Neural progenitor cell (in vitro differentiated cells): ENCODE results near the gene TUBB. TPM values are rescaled to one million over a fixed set of nuclear protein-coding genes. Genes with fewer than 3 reads are reported as not detected.

ENCODE experiments used
- DNase-seq: peaks from one replicate; pipeline ENCODE4 v3.0.0-alpha.2; 2016; ENCODE audit warnings: low spot score
- H2AFZ ChIP-seq: fragments of 200-600 bp; sonication (generic); replicated peaks from 2 replicates; pipeline ENCODE4 v1.6.1; 2016; ENCODE audit warnings: antibody characterized with exemption
- H3F3A ChIP-seq: fragments of 200-600 bp; sonication (generic); 2 replicates; pipeline ENCODE4 v1.6.1; 2016; ENCODE audit warnings: antibody characterized with exemption, low read depth
- H3K27ac ChIP-seq: fragments of 200-600 bp; sonication (generic); 2 replicates; pipeline ENCODE4 v1.5.1; 2016; ENCODE audit warnings: mild to moderate bottlenecking
- H3K27me3 ChIP-seq: fragments of 200-600 bp; sonication (generic); 2 replicates; pipeline ENCODE4 v1.6.1; 2016; ENCODE audit warnings: mild to moderate bottlenecking, moderate library complexity
- H3K36me3 ChIP-seq: fragments of 200-600 bp; sonication (generic); 2 replicates; pipeline ENCODE4 v1.5.1; 2016
- H3K4me1 ChIP-seq: fragments of 200-600 bp; sonication (generic); 2 replicates; pipeline ENCODE4 v1.6.1; 2016; ENCODE audit warnings: mixed run types
- H3K4me2 ChIP-seq: fragments of 200-600 bp; sonication (generic); 2 replicates; pipeline ENCODE4 v1.6.1; 2016
- H3K4me3 ChIP-seq: fragments of 200-600 bp; sonication (generic); 2 replicates; pipeline ENCODE4 v1.5.1; 2016
- H3K79me2 ChIP-seq: fragments of 200-600 bp; sonication (generic); 2 replicates; pipeline ENCODE4 v1.6.1; 2016; ENCODE audit warnings: low read depth
- H3K9ac ChIP-seq: fragments of 200-600 bp; sonication (generic); 2 replicates; pipeline ENCODE4 v1.6.1; 2016
- H3K9me3 ChIP-seq: fragments of 200-600 bp; sonication (generic); 2 replicates; pipeline ENCODE4 v1.5.1; 2016; ENCODE audit warnings: low read depth
- H4K20me1 ChIP-seq: fragments of 200-600 bp; sonication (generic); 2 replicates; pipeline ENCODE4 v1.6.1; 2016; ENCODE audit warnings: low read depth
- H3K27ac Mint-ChIP-seq: 3 replicates; pipeline ENCODE4 v1.8.0; 2021; ENCODE audit warnings: mixed read lengths
- H3K27me3 Mint-ChIP-seq: 2 replicates; pipeline ENCODE4 v1.8.0; 2022; ENCODE audit warnings: low read depth, mild to moderate bottlenecking, inconsistent platforms, moderate library complexity, mixed read lengths; ENCODE audit not compliant: insufficient read depth
- H3K36me3 Mint-ChIP-seq: 3 replicates; pipeline ENCODE4 v1.8.0; 2021; ENCODE audit warnings: mixed read lengths
- H3K4me1 Mint-ChIP-seq: 3 replicates; pipeline ENCODE4 v1.8.0; 2021; ENCODE audit warnings: mixed read lengths
- H3K4me3 Mint-ChIP-seq: 3 replicates; pipeline ENCODE4 v1.8.0; 2021; ENCODE audit warnings: mild to moderate bottlenecking, moderate library complexity, mixed read lengths
- H3K9me3 Mint-ChIP-seq: 3 replicates; pipeline ENCODE4 v1.8.0; 2020; ENCODE audit warnings: mixed read lengths
- EZH2 ChIP-seq: fragments of 200-600 bp; sonication (generic); IDR thresholded peaks from 2 replicates; pipeline ENCODE4 v1.6.1; 2017; ENCODE audit warnings: antibody characterized with exemption, mild to moderate bottlenecking, moderate library complexity
- EZH2phosphoT487 ChIP-seq: fragments of 200-600 bp; sonication (generic); IDR thresholded peaks from 2 replicates; pipeline ENCODE4 v1.6.1; 2017; ENCODE audit warnings: antibody characterized with exemption
- total RNA-seq: library from RNA; depleted of rRNA; stranded (reverse); fragments of >200 nt; gene quantifications from 2 replicates; pipeline ENCODE4 v1.2.3, GENCODE V29; 2015; ENCODE audit warnings: low replicate concordance
- TF ChIP-seq, protein P1 (sequence below): fragments of 200-600 bp; sonication (generic); IDR thresholded peaks from 2 replicates; pipeline ENCODE4 v1.5.1; 2017; ENCODE audit warnings: antibody characterized with exemption, mild to moderate bottlenecking

TUBB gene
- total RNA-seq, 1 donor from 2014 or later, result 1,479 TPM

DNA sequence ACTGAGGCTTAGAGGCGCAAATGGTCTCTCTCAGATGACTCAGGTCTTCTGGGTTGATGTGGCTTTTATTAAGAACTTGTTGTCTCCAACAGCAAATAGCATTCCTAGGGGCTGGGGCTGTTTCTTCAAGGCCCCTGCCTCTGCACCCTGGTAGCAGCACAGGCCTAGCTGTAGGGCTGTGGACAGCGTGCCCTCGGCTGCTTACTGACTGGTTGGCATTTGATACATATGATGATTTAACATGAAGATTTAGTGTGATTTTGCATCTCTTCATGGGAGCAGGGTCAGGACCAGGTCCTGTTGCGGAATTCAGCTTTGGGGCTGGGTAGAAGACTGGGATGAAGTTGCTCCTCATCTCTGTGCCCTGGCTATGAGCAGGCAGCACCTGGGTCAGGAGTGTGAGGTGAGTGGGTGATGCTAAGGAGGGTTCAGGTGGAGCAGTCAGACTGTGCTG lies 48.5 kb downstream of the TUBB start:
- H4K20me1 ChIP-seq, result no peaks in the 10 kb centered on the region
- peaks cover 14% of the 10 kb centered on the region for H3F3A ChIP-seq
- no peak overlapping the region for H3K9ac ChIP-seq
- no peak overlapping the region for H3K4me3 ChIP-seq
- TF ChIP-seq EZH2 (no peak), EZH2phosphoT487 (no peak)
- TF ChIP-seq, protein P1, sequence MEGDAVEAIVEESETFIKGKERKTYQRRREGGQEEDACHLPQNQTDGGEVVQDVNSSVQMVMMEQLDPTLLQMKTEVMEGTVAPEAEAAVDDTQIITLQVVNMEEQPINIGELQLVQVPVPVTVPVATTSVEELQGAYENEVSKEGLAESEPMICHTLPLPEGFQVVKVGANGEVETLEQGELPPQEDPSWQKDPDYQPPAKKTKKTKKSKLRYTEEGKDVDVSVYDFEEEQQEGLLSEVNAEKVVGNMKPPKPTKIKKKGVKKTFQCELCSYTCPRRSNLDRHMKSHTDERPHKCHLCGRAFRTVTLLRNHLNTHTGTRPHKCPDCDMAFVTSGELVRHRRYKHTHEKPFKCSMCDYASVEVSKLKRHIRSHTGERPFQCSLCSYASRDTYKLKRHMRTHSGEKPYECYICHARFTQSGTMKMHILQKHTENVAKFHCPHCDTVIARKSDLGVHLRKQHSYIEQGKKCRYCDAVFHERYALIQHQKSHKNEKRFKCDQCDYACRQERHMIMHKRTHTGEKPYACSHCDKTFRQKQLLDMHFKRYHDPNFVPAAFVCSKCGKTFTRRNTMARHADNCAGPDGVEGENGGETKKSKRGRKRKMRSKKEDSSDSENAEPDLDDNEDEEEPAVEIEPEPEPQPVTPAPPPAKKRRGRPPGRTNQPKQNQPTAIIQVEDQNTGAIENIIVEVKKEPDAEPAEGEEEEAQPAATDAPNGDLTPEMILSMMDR, result no peak
- H3K9me3 ChIP-seq, result no peaks in the 10 kb centered on the region
- Mint-ChIP-seq H3K9me3 (peaks cover 4% of the 10 kb centered on the region), H3K36me3 (no peaks in the 10 kb centered on the region), H3K27me3 (peaks cover 10% of the 10 kb centered on the region), H3K4me1 (peaks cover 70% of the 10 kb centered on the region), H3K4me3 (peak overlapping the region; percentile 39), H3K27ac (peak overlapping the region; percentile 87)
- H3K27me3 ChIP-seq, result no peaks in the 10 kb centered on the region
- H3K36me3 ChIP-seq, result no peaks in the 10 kb centered on the region
- H3K4me1 ChIP-seq, result peaks cover 32% of the 10 kb centered on the region
- DNase-seq, result no peak
- H3K4me2 ChIP-seq, result no peak overlapping the region
- no peak overlapping the region for H2AFZ ChIP-seq
- H3K79me2 ChIP-seq, result no peaks in the 10 kb centered on the region
- no peak overlapping the region for H3K27ac ChIP-seq

DNA sequence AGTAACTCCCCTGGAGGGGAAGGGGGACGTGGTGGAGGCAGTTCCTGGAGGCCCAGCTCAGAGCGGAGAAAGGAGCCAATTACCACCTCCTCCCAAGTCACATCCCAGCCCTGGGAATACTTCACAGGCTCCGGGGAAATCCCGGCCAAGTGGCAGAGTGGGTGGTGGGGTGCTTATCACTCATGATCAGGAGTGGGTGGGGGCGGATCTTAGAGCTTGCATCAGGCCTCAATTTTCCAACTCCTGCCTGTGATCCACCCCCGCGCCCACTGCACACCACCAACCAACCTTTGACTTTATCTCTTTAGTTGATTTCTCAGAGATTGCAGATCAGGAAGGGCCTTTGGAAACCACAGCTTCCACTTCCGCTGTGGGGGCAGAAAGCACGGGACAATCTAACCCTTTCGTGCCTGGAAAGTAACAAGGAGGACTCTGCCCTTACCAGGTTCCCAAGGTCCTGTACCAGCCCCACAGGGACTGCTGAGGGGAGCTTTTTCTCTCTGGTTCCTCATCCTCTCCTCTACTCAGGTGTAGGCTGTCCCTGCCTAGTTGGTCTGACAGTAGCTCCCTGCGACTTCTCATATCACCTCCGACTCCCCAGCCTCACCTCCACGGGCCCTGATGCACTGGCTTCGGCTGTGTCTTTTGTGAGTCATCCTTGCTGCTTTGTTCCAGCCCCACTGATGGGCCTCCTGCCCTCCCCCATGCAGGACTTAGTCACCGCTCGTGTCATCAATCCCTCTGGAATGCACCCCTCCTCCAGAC lies 49.1 kb downstream of the TUBB start:
- Histone ChIP-seq H3K9ac (no peak overlapping the region), H3K27ac (no peak overlapping the region), H3K36me3 (no peaks in the 10 kb centered on the region), H3K4me1 (peaks cover 26% of the 10 kb centered on the region), H3K79me2 (no peaks in the 10 kb centered on the region), H3K4me2 (peak overlapping the region; percentile 62), H4K20me1 (no peaks in the 10 kb centered on the region), H3K4me3 (no peak overlapping the region), H3K9me3 (no peaks in the 10 kb centered on the region), H3F3A (peaks cover 8% of the 10 kb centered on the region), H3K27me3 (no peaks in the 10 kb centered on the region), H2AFZ (peak overlapping the region; percentile 74)
- peak overlapping the region; percentile 71 for H3K4me3 Mint-ChIP-seq
- DNase-seq, result peak; percentile 57
- peaks cover 69% of the 10 kb centered on the region for H3K4me1 Mint-ChIP-seq
- H3K27me3 Mint-ChIP-seq, result peaks cover 10% of the 10 kb centered on the region
- H3K27ac Mint-ChIP-seq, result peak overlapping the region; percentile 87
- TF ChIP-seq, protein P1, result no peak
- TF ChIP-seq EZH2phosphoT487, result no peak
- TF ChIP-seq EZH2, result no peak
- H3K9me3 Mint-ChIP-seq, result peaks cover 4% of the 10 kb centered on the region
- H3K36me3 Mint-ChIP-seq, result no peaks in the 10 kb centered on the region

DNA sequence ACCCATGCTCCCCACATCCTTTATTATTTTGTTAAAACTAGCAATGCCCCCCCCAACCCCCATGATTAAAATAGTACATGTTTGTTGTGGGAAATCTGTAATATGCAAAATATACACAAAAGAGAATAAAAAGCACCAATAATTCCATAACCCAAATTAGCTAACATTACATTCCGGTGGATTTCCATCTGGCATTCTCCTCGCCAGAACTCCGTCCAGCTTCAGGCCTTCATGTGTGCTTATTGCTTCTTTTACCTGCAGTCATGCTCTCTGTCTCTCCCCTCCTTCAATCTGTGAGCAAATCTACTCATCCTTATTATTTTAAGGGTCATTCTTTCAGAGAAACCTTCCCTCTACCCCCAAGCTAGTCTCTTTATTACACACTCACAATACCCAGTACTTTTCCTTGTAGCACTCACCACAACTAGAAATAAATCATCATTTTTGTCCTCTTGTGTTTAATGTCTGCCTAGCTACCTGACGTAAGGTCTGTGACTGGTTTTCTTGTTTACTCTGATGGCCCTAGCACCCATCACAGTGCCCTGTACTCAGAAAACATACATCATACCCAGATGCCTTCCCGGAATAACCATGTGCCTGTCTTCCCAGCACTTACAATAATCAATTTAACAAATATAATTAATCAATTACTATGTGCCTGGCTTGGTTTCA lies 49.8 kb downstream of the TUBB start:
- no peak overlapping the region for H3K9ac ChIP-seq
- H3K4me3 ChIP-seq, result no peak overlapping the region
- no peaks in the 10 kb centered on the region for H3K36me3 ChIP-seq
- no peak overlapping the region for H3K27ac ChIP-seq
- H4K20me1 ChIP-seq, result no peaks in the 10 kb centered on the region
- peaks cover under 1% of the 10 kb centered on the region for H3F3A ChIP-seq
- peak overlapping the region; percentile 71 for H3K4me3 Mint-ChIP-seq
- peak overlapping the region; percentile 38 for H3K27ac Mint-ChIP-seq
- H3K4me2 ChIP-seq, result peak overlapping the region; percentile 62
- H3K27me3 ChIP-seq, result no peaks in the 10 kb centered on the region
- no peaks in the 10 kb centered on the region for H3K79me2 ChIP-seq
- H3K9me3 ChIP-seq, result no peaks in the 10 kb centered on the region
- H3K9me3 Mint-ChIP-seq, result peaks cover 4% of the 10 kb centered on the region
- H3K27me3 Mint-ChIP-seq, result peaks cover 10% of the 10 kb centered on the region
- H3K4me1 Mint-ChIP-seq, result peaks cover 62% of the 10 kb centered on the region
- TF ChIP-seq, protein P1, result no peak
- no peak for TF ChIP-seq EZH2phosphoT487
- no peak for TF ChIP-seq EZH2
- DNase-seq, result no peak
- peak overlapping the region; percentile 74 for H2AFZ ChIP-seq
- H3K36me3 Mint-ChIP-seq, result no peaks in the 10 kb centered on the region
- peaks cover 19% of the 10 kb centered on the region for H3K4me1 ChIP-seq
